Measurements from ENCODE around the gene RNH1. TPM values are rescaled to one million over a fixed set of nuclear protein-coding genes. Genes with fewer than 3 reads are reported as not detected.
A peak's percentile ranks its signal among the peaks of the same experiment; 100 is the strongest.

Gene RNH1
- total and polyA plus RNA-seq, 10 of the 15 experiments (the other 5 are each of a cell fraction or from before 2014, with no cell fraction given), result 2.3 to 162 (median 72.1) TPM

GRCh38 chr11:518463-519202 is 11.6 kb upstream of the RNH1 start (continued):
- no peak for TF ChIP-seq CBX5 (IDR thresholded peaks at IDR 0.05; ENCODE audit: low read depth)
- peak; percentile 59; the same call in 1 of the 2 replicates for TF ChIP-seq TBL1XR1 (IDR thresholded peaks at IDR 0.05; ENCODE audit: low read depth, low read length)
- no peak for TF ChIP-seq KDM1A (IDR thresholded peaks at IDR 0.05; ENCODE audit: borderline replicate concordance)
- TF ChIP-seq STAT1 (conservative IDR thresholded peaks at IDR 0.05), result 0 out of 2 replicates have a peak, but pooled peaks have one; percentile 80
- TF ChIP-seq ASH2L (IDR thresholded peaks at IDR 0.05; ENCODE audit: borderline replicate concordance, low read depth), result no peak
- no peak for TF ChIP-seq POLR2AphosphoS5 (IDR thresholded peaks at IDR 0.05; ENCODE audit: low read length)
- no peak for TF ChIP-seq MXI1 (IDR thresholded peaks at IDR 0.05; ENCODE audit: low read depth, low read length)
- peak; percentile 38 for TF ChIP-seq MEF2B (IDR thresholded peaks at IDR 0.05; ENCODE audit: partially characterized antibody, poor library complexity, severe bottlenecking)
- no peak for TF ChIP-seq ELK1 (IDR thresholded peaks at IDR 0.05; ENCODE audit: low read depth, low read length)
- no peak for TF ChIP-seq NFIC (IDR thresholded peaks at IDR 0.05; ENCODE audit: low read depth, low read length)
- no peak for TF ChIP-seq BCL11A (IDR thresholded peaks at IDR 0.05; ENCODE audit: low read depth, low read length)
- 0 out of 2 replicates have a peak, but pooled peaks have one; percentile 41 for TF ChIP-seq NFXL1 (IDR thresholded peaks at IDR 0.05; ENCODE audit: borderline replicate concordance)
- peak; percentile 75 for TF ChIP-seq YY1 (IDR thresholded peaks at IDR 0.05; ENCODE audit: low read depth, low read length)
- TF ChIP-seq BCLAF1 (IDR thresholded peaks at IDR 0.05), result peak; percentile 57; the same call in 1 of the 2 replicates
- no peak for TF ChIP-seq SMAD5 (IDR thresholded peaks at IDR 0.05; ENCODE audit: low read depth)
- TF ChIP-seq IRF5 (IDR thresholded peaks at IDR 0.05; ENCODE audit: borderline replicate concordance), result no peak
- TF ChIP-seq KLF5 (IDR thresholded peaks at IDR 0.05; ENCODE audit: partially characterized antibody), result peak; percentile 72
- TF ChIP-seq BHLHE40 (IDR thresholded peaks at IDR 0.05; ENCODE audit: borderline replicate concordance in 1 of 2, low read depth in 2 of 2, low read length in 1 of 2), result peak; percentile 84 to 100
- TF ChIP-seq PBX3 (IDR thresholded peaks at IDR 0.05; ENCODE audit: insufficient replicate concordance, low read depth, low read length), result no peak
- 0 out of 3 replicates have a peak, but pooled peaks of 1 of the 2 experiments have one; percentile 20 for TF ChIP-seq EGR1 (IDR thresholded peaks at IDR 0.05; ENCODE audit: borderline replicate concordance in 1 of 2, low read depth in 2 of 2, low read length in 2 of 2)
- TF ChIP-seq MLLT1 (IDR thresholded peaks at IDR 0.05), result no peak
